ENCODE measurements around the gene TMEM200A.

- TF ChIP-seq EZH2 (IDR thresholded peaks at IDR 0.05; ENCODE audit: borderline replicate concordance, insufficient read depth, low read depth, low read length, poor library complexity, severe bottlenecking): no peak
- TF ChIP-seq CTCF (IDR thresholded peaks at IDR 0.05): no peak
Measured at GRCh38 chr6:130485870-130486269, 120.1 kb downstream of the TMEM200A start.
